ENCODE data around the gene ROPN1.

GRCh38 chr3:123936400-123936799 is 55.5 kb downstream of the ROPN1 start:
- TF ChIP-seq CTCF (IDR thresholded peaks at IDR 0.05; ENCODE audit: low read length), result no peak
- TF ChIP-seq EZH2 (IDR thresholded peaks at IDR 0.05; ENCODE audit: borderline replicate concordance, low read length), result no peak
